ENCODE measurements around the gene ST6GALNAC3.
"Not testable (repeated sequence)": the region's sequence is repeated elsewhere in the genome, so short reads cannot be mapped to it uniquely, and the experiment has no call there.

ST6GALNAC3 gene

DNA sequence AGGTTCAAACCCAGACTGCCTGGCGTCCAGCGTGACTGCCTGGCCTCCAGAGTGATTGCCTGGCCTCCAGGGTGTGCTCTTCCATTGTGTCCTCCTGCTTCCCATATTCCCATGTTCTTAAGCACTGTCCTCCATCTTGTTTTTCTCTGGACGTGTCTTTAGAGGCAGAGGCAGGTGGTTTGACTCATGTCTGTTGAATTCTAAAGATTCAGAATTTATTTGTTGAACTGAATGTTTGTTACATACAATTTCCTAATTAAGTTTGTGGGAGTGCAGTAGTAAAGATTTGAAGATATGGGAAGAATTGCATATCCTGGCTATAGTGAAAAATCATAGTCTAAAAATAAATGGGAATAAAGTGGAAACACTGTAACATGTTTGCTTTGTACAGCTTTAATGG lies 18.3 kb downstream of the ST6GALNAC3 start:
- Histone ChIP-seq H3K4me3 (ENCODE audit: low read length) (no peak overlapping the region), H3K36me3 (ENCODE audit: insufficient read depth, low read length) (no peaks in the 10 kb centered on the region), H3K27me3 (ENCODE audit: control insufficient read depth, insufficient read depth, low read length) (peaks cover 6% of the 10 kb centered on the region), H3K4me1 (ENCODE audit: control insufficient read depth, insufficient read depth, low read length) (no peaks in the 10 kb centered on the region), H3K4me2 (ENCODE audit: low read length) (no peak overlapping the region), H3K9me3 (replicated peaks; ENCODE audit: low read length) (no peaks in the 10 kb centered on the region), H3K9ac (ENCODE audit: low read depth, low read length) (no peak overlapping the region)

DNA sequence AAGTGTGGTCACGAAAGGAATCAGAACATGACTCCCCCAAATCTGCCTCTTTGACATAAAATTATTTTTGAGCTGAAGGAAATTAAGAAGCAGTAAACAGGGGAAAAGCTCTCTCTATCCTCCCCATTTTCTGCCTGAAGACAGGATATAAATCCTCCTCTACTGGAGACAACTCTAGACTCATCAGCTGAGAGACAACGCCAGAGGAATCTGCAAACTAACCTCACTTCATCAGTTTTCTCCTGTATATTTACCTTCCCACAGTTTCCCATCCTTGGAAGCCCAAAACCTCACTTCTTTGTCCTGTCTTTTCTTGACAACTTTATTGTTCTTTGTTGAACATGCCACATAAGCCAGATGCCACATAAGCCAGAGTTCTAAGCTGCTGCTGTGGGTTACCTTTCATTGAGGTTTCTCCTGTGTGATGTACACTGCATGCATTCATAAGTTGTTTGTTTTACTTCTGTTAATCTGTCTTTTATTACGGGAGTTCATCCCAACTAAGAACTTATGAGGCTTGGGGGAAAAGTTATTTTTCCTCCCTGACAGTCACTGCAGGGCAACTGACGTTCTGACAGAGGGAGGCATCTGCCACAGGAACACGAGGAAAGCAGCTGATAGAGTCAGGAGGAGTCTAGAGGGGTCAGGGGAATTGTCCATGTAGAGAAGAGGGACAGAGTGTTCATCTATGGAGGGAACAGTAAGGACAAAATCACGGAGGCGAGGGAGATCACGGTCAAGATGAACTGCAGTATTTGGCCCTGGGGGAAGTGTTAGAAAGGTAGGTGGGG lies 19.2 kb downstream of the ST6GALNAC3 start:
- Histone ChIP-seq H3K27me3 (ENCODE audit: control insufficient read depth, insufficient read depth, low read length) (peaks cover 6% of the 10 kb centered on the region), H3K4me1 (ENCODE audit: control insufficient read depth, insufficient read depth, low read length) (no peaks in the 10 kb centered on the region), H3K9me3 (replicated peaks; ENCODE audit: low read length) (no peaks in the 10 kb centered on the region), H3K36me3 (ENCODE audit: insufficient read depth, low read length) (no peaks in the 10 kb centered on the region), H3K4me2 (ENCODE audit: low read length) (no peak overlapping the region), H3K9ac (ENCODE audit: low read depth, low read length) (no peak overlapping the region), H3K4me3 (ENCODE audit: low read length) (no peak overlapping the region)

DNA sequence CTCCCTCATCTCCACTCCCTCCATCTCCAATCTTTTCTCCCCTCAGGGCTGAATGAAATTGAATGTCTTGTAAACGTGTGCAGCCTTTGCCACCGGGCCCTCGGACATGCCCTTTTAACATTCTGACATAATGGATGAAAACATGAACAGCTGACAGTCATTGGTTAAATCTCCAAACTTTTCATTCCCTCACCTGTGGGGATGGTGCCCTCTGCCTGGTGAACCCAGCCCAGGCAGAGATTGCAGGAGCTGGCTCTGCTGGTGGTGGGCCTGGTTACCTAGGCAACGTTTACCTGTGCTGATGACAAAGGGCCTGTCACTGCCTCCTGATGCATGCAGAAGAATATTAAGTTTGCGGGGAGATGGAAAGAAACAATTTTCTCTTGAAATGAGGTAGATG lies 21.3 kb downstream of the ST6GALNAC3 start:
- H3K4me3 ChIP-seq (ENCODE audit: low read length), result no peak overlapping the region

DNA sequence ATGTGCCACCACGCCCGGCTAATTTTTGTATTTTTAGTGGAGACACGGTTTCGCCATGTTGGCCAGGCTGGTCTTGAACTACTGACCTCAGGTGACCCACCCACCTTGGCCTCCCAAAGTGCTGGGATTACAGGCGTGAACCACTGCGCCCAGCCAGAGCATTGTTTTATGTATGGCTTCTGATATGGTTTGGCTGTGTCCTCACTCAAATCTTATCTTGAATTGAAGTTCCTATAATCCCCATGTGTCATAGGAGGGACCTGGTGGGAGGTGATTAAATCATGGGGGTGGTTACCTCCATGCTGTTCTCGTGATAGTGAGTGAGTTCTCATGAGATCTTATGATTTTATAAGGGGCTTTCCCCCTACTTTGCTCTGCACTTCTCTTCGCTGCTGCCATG lies 22.5 kb downstream of the ST6GALNAC3 start:
- H3K9ac ChIP-seq (ENCODE audit: low read depth, low read length); H3K27me3 ChIP-seq (ENCODE audit: control insufficient read depth, insufficient read depth, low read length); H3K9me3 ChIP-seq (replicated peaks; ENCODE audit: low read length); H3K4me2 ChIP-seq (ENCODE audit: low read length); H3K36me3 ChIP-seq (ENCODE audit: insufficient read depth, low read length); H3K4me3 ChIP-seq (ENCODE audit: low read length); H3K4me1 ChIP-seq (ENCODE audit: control insufficient read depth, insufficient read depth, low read length): not testable (repeated sequence)

More for the DNA sequence above, 21.3 kb downstream of the ST6GALNAC3 start:
- Histone ChIP-seq H3K36me3 (ENCODE audit: insufficient read depth, low read length) (no peaks in the 10 kb centered on the region), H3K9ac (ENCODE audit: low read depth, low read length) (no peak overlapping the region), H3K27me3 (ENCODE audit: control insufficient read depth, insufficient read depth, low read length) (peaks cover 6% of the 10 kb centered on the region), H3K4me2 (ENCODE audit: low read length) (no peak overlapping the region), H3K4me1 (ENCODE audit: control insufficient read depth, insufficient read depth, low read length) (no peaks in the 10 kb centered on the region), H3K9me3 (replicated peaks; ENCODE audit: low read length) (no peaks in the 10 kb centered on the region)

DNA sequence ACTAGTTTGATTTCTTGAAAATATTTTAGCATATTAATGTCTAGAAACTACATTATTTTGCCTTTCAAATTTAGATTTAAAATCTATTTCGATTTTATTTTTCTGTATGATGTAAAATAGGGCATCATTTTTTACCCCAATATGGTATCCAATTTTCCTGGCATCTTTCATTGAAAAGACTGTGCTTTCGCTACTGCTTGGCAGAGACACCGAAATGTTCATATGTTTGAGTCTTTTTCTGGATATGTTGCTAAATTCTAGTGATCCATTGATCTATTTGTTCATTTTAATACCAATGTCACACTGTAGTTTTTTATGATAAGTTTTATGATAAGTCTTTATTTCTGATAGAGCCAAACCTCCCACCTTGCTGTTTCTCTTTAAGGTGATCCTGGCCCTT lies 24.3 kb downstream of the ST6GALNAC3 start:
- Histone ChIP-seq H3K36me3 (ENCODE audit: insufficient read depth, low read length) (no peaks in the 10 kb centered on the region), H3K9ac (ENCODE audit: low read depth, low read length) (no peak overlapping the region), H3K9me3 (replicated peaks; ENCODE audit: low read length) (no peaks in the 10 kb centered on the region), H3K4me2 (ENCODE audit: low read length) (no peak overlapping the region), H3K27me3 (ENCODE audit: control insufficient read depth, insufficient read depth, low read length) (peaks cover 5% of the 10 kb centered on the region), H3K4me1 (ENCODE audit: control insufficient read depth, insufficient read depth, low read length) (no peaks in the 10 kb centered on the region), H3K4me3 (ENCODE audit: low read length) (no peak overlapping the region)

DNA sequence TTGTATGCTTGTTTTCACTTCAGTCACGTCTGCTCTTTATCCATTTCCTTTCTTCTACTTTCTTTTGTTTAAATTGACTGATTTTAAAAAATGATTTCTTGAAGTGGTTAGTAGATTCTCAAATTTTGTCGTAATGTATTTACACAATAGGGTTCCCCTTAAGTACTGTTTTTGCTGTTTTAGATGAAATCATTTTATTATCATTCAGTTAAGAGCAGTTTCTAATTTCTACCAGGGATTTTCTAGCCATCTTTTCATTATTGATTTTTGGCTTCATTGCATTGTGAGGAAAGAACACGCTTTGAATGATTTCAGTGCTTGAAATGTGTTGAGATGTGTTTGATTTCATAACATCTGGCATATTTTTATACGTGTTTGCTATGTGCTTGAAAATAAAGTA lies 27.0 kb downstream of the ST6GALNAC3 start:
- no peaks in the 10 kb centered on the region for H3K36me3 ChIP-seq (ENCODE audit: insufficient read depth, low read length)
- no peak overlapping the region for H3K9ac ChIP-seq (ENCODE audit: low read depth, low read length)
- H3K4me2 ChIP-seq (ENCODE audit: low read length), result no peak overlapping the region
- H3K27me3 ChIP-seq (ENCODE audit: control insufficient read depth, insufficient read depth, low read length), result no peaks in the 10 kb centered on the region
- H3K9me3 ChIP-seq (replicated peaks; ENCODE audit: low read length), result no peaks in the 10 kb centered on the region
- H3K4me1 ChIP-seq (ENCODE audit: control insufficient read depth, insufficient read depth, low read length), result no peaks in the 10 kb centered on the region
- no peak overlapping the region for H3K4me3 ChIP-seq (ENCODE audit: low read length)

DNA sequence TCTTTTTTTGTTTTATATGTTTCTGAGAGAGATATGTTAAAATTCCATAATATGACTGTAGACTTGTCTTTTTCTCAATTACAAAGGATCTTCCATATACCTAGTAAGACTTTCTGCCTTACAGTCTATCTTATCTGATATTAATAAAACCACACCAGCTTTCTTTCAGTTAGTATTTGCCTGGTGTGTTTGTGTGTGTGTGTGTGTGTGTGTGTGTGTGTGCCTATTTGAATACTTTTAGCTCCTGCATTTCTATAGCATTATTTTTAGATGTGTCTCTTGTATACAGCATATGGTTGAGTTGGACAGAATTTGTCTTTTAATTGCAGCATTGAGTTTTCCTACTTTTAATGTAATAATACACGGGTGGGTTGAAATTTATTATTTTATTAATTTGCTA lies 27.5 kb downstream of the ST6GALNAC3 start:
- Histone ChIP-seq H3K9ac (ENCODE audit: low read depth, low read length) (no peak overlapping the region), H3K4me2 (ENCODE audit: low read length) (no peak overlapping the region), H3K36me3 (ENCODE audit: insufficient read depth, low read length) (no peaks in the 10 kb centered on the region), H3K9me3 (replicated peaks; ENCODE audit: low read length) (no peaks in the 10 kb centered on the region), H3K4me3 (ENCODE audit: low read length) (no peak overlapping the region), H3K27me3 (ENCODE audit: control insufficient read depth, insufficient read depth, low read length) (no peaks in the 10 kb centered on the region), H3K4me1 (ENCODE audit: control insufficient read depth, insufficient read depth, low read length) (no peaks in the 10 kb centered on the region)

DNA sequence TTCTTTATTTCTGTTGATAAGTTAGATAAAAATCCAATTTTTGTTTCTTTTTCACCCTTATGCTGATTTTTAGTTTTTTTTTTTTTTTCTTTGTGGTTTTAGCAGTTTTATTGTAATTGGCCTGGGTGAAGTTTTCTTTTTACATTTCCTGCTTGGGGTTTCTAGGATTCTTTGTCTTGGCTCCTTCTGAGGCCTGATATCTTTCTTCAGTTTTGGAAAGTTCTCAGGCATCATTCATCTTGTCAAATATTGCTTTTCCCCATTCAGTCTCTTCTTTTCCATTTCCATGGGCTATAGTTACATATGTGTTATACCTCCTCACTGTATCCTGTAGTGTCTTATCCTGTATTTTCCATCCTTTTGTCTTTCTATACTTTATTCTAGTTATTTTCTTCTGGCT lies 28.5 kb downstream of the ST6GALNAC3 start:
- Histone ChIP-seq H3K4me1 (ENCODE audit: control insufficient read depth, insufficient read depth, low read length) (no peaks in the 10 kb centered on the region), H3K4me3 (ENCODE audit: low read length) (no peak overlapping the region), H3K36me3 (ENCODE audit: insufficient read depth, low read length) (no peaks in the 10 kb centered on the region), H3K9ac (ENCODE audit: low read depth, low read length) (no peak overlapping the region), H3K4me2 (ENCODE audit: low read length) (no peak overlapping the region), H3K27me3 (ENCODE audit: control insufficient read depth, insufficient read depth, low read length) (no peaks in the 10 kb centered on the region), H3K9me3 (replicated peaks; ENCODE audit: low read length) (no peaks in the 10 kb centered on the region)

DNA sequence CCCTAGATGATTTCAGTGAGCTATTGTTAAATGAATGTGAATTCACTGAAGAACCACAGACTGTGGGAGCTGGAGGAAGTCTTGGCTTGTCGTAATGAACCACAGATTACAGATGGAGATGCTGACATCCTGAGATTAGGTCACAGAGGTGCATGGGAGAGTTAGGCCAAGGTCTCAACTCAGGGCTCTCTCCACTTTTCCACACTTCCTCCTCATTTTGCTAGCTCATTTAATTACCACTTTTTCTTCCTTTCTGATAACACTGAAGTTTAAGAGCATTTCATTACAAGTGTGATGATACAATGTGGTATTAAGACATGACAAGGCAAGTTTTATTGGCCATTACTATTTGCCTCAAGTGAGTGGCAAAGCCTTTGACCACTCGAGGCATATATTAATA lies 30.8 kb downstream of the ST6GALNAC3 start:
- Histone ChIP-seq H3K27me3 (ENCODE audit: control insufficient read depth, insufficient read depth, low read length) (no peaks in the 10 kb centered on the region), H3K4me2 (ENCODE audit: low read length) (no peak overlapping the region), H3K9me3 (replicated peaks; ENCODE audit: low read length) (no peaks in the 10 kb centered on the region), H3K36me3 (ENCODE audit: insufficient read depth, low read length) (no peaks in the 10 kb centered on the region), H3K9ac (ENCODE audit: low read depth, low read length) (no peak overlapping the region), H3K4me1 (ENCODE audit: control insufficient read depth, insufficient read depth, low read length) (no peaks in the 10 kb centered on the region), H3K4me3 (ENCODE audit: low read length) (no peak overlapping the region)

DNA sequence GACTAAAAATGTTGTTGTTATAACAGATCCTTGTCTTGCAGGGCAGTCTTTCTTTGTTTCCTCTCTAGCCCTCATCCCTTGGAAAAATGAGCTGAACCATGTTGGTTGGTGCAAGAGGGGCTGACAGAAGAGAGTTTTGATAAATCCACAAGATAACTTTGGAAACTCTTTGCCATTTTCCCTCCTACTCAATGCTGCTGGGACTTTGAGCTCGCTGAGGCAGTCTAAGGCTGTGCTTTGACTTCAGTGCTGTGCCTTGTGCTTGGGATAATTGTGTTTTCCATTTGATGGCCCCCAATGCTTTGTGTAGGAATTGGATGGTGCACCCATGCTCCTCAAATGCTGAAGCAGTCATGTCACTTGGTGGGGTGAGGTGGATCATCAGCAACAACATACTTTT lies 31.7 kb downstream of the ST6GALNAC3 start:
- H3K4me2 ChIP-seq (ENCODE audit: low read length), result no peak overlapping the region
- H3K36me3 ChIP-seq (ENCODE audit: insufficient read depth, low read length), result no peaks in the 10 kb centered on the region
- no peak overlapping the region for H3K9ac ChIP-seq (ENCODE audit: low read depth, low read length)
- H3K4me3 ChIP-seq (ENCODE audit: low read length), result no peak overlapping the region
- H3K27me3 ChIP-seq (ENCODE audit: control insufficient read depth, insufficient read depth, low read length), result no peaks in the 10 kb centered on the region
- no peaks in the 10 kb centered on the region for H3K9me3 ChIP-seq (replicated peaks; ENCODE audit: low read length)
- no peaks in the 10 kb centered on the region for H3K4me1 ChIP-seq (ENCODE audit: control insufficient read depth, insufficient read depth, low read length)

DNA sequence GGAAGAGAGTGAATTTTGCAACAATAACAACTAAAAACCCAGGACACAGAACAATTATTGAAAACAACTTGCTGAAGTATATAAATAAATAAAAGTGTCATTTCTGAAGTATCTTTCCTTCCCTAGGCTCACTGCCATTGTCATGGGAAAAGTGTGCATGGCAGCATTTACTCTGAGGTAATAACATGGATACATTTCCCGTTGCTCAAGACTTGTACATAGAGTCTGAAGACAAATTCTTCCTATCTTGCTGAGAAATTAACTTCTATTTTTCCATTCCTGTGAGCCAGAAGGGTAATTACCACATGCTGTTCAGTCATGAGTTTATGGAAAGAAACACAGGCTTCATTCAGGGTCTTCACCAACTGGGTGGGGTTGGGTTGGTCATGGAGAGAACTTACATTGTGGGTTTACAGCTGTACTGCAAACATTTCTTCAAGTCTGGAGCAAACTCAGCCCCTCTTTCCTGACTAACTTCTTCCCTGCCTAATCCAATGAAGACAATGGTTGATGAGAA lies 32.2 kb downstream of the ST6GALNAC3 start:
- H3K9ac ChIP-seq (ENCODE audit: low read depth, low read length), result no peak overlapping the region
- H3K9me3 ChIP-seq (replicated peaks; ENCODE audit: low read length), result no peaks in the 10 kb centered on the region
- no peak overlapping the region for H3K4me2 ChIP-seq (ENCODE audit: low read length)
- H3K36me3 ChIP-seq (ENCODE audit: insufficient read depth, low read length), result no peaks in the 10 kb centered on the region
- H3K4me3 ChIP-seq (ENCODE audit: low read length), result no peak overlapping the region
- no peaks in the 10 kb centered on the region for H3K4me1 ChIP-seq (ENCODE audit: control insufficient read depth, insufficient read depth, low read length)
- no peaks in the 10 kb centered on the region for H3K27me3 ChIP-seq (ENCODE audit: control insufficient read depth, insufficient read depth, low read length)

DNA sequence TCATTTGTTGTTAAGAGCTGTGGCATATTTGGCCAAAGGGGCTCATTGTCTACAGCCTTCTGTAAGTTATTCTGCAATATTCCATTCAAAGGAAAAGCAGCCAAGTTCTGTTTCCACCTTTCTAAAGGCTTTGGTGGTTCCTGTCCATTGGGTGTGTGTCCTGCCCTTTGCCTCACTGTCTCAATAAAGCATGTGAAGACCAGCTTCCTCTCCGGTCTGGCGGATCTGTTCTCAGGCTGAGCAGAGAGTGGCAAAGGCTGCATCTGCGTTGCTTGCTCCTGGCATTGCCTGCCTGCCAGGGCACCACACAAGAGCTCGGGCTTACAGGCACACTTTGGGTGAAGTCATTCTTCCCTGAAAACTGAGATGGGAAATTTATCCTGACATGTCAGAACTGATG lies 34.9 kb downstream of the ST6GALNAC3 start:
- Histone ChIP-seq H3K9ac (ENCODE audit: low read depth, low read length) (no peak overlapping the region), H3K9me3 (replicated peaks; ENCODE audit: low read length) (no peaks in the 10 kb centered on the region), H3K4me2 (ENCODE audit: low read length) (no peak overlapping the region), H3K36me3 (ENCODE audit: insufficient read depth, low read length) (no peaks in the 10 kb centered on the region), H3K4me1 (ENCODE audit: control insufficient read depth, insufficient read depth, low read length) (no peaks in the 10 kb centered on the region), H3K27me3 (ENCODE audit: control insufficient read depth, insufficient read depth, low read length) (no peaks in the 10 kb centered on the region), H3K4me3 (ENCODE audit: low read length) (no peak overlapping the region)
